HepG2 (cell line): ENCODE results near the gene ZMYND12. TPM values are rescaled to one million over a fixed set of nuclear protein-coding genes. Genes with fewer than 3 reads are reported as not detected.

Experiments used
- ATAC-seq: fragments of 200-7000 bp; cut with Tn5 transposase; 3 replicates; pipeline ENCODE4 v1.9.1; 2020; ENCODE audit warnings: mild to moderate bottlenecking, moderate library complexity
- BruUV-seq: library from RNA; stranded (reverse); fragments of 400-500 nt; replicated peaks from 2 replicates; lab custom pipeline; 2021; lab: Mats Ljungman, UMichigan
- CTCF ChIA-PET: fragments of 300-600 bp; formaldehyde crosslinking; extraction: SDS; loops from one replicate; lab custom pipeline; 2021; ENCODE audit warnings: low total read pairs, inconsistent platforms, low intra/inter-chr PET ratio; lab: Yijun Ruan, JAX
- POLR2A ChIA-PET: fragments of 350-600 bp; sonication (Branson Sonifier 250); formaldehyde crosslinking; loops from one replicate; lab custom pipeline; 2020; ENCODE audit warnings: antibody characterized with exemption, inconsistent platforms; lab: Yijun Ruan, JAX
- DNase-seq: peaks from one replicate; pipeline ENCODE4 v3.0.0-alpha.2; 2015; ENCODE audit warnings: low spot score
- FAIRE-seq: peaks from 3 replicates; lab custom pipeline; 2011; peaks lifted over from hg19 to GRCh38; lab: Jason Lieb, UNC
- H2AFZ ChIP-seq: one replicate; pipeline ENCODE4 v1.6.1; 2011; ENCODE audit warnings: low read length, inconsistent platforms
- H3K27ac ChIP-seq: fragments of 300-600 bp; 3 replicates; pipeline ENCODE4 v1.8.0; 2011; ENCODE audit warnings: mixed run types, mild to moderate bottlenecking, mixed read lengths, low read length, inconsistent platforms; ENCODE audit not compliant: insufficient read depth; ENCODE audit errors: extremely low read length
- H3K27me3 ChIP-seq, 2 experiments: fragments of 200-600 bp in 1 of 2; 2 replicates in 1 of 2; 3 replicates in 1 of 2; pipeline versions ENCODE4 v1.6.0 to v1.8.0; 2011; ENCODE audit warnings: low read length in 2 of 2, mild to moderate bottlenecking in 2 of 2, moderate library complexity in 2 of 2, inconsistent platforms in 1 of 2; ENCODE audit not compliant: insufficient read depth in 2 of 2, control insufficient read depth in 1 of 2
- H3K36me3 ChIP-seq, 2 experiments: fragments of 200-600 bp in 1 of 2; replicated peaks in 1 of 2; 2 replicates in 1 of 2; 3 replicates in 1 of 2; pipeline versions ENCODE4 v1.5.1 to v1.8.0; 2011; ENCODE audit warnings: low read length in 2 of 2, inconsistent platforms in 1 of 2; ENCODE audit not compliant: insufficient read depth in 2 of 2, control insufficient read depth in 1 of 2
- H3K4me1 ChIP-seq: 2 replicates; pipeline ENCODE4 v1.5.1; 2012; ENCODE audit warnings: low read length, inconsistent platforms; ENCODE audit not compliant: insufficient read depth
- H3K4me2 ChIP-seq: 2 replicates; pipeline ENCODE4 v1.6.0; 2011; ENCODE audit warnings: low read depth, low read length, inconsistent platforms
- H3K4me3 ChIP-seq, 3 experiments: fragments of 200-600 bp in 1 of 3; sonication (generic), shearing (Covaris generic) in 1 of 3; replicated peaks in 1 of 3; 2 replicates each; pipeline ENCODE4 v1.5.1; 2011 to 2016; ENCODE audit warnings: low read length in 3 of 3, inconsistent platforms in 2 of 3, low read depth in 2 of 3, mild to moderate bottlenecking in 2 of 3, control low read depth in 1 of 3, mixed read lengths in 1 of 3; ENCODE audit not compliant: insufficient read depth in 1 of 3
- H3K79me2 ChIP-seq: one replicate; pipeline ENCODE4 v1.6.1; 2011; ENCODE audit warnings: low read length, inconsistent platforms; ENCODE audit not compliant: insufficient read depth
- H3K9ac ChIP-seq: 2 replicates; pipeline ENCODE4 v1.6.0; 2011; ENCODE audit warnings: mild to moderate bottlenecking, low read depth, low read length, inconsistent platforms; ENCODE audit not compliant: insufficient read depth
- H3K9me3 ChIP-seq: 2 replicates; pipeline ENCODE4 v1.5.1; 2012; ENCODE audit warnings: mild to moderate bottlenecking, low read length
- H4K20me1 ChIP-seq: 2 replicates; pipeline ENCODE4 v1.6.0; 2011; ENCODE audit warnings: inconsistent platforms, mild to moderate bottlenecking, low read length, moderate library complexity; ENCODE audit not compliant: insufficient read depth
- CAMTA2 ChIP-seq: sonication (generic); formaldehyde crosslinking; IDR thresholded peaks from 2 replicates; pipeline ENCODE4 v1.4.0; 2020; ENCODE audit warnings: mild to moderate bottlenecking, missing genetic modification reagents, borderline replicate concordance
- IKZF4 ChIP-seq: sonication (generic); formaldehyde crosslinking; IDR thresholded peaks from 2 replicates; pipeline ENCODE4 v1.5.1; 2020; ENCODE audit warnings: borderline replicate concordance, mild to moderate bottlenecking, low read depth, missing genetic modification reagents; ENCODE audit errors: not compliant biosample characterization
- IRF9 ChIP-seq: sonication (generic); formaldehyde crosslinking; IDR thresholded peaks from 2 replicates; pipeline ENCODE4 v1.8.0; 2022; ENCODE audit warnings: missing genetic modification reagents, mild to moderate bottlenecking, borderline replicate concordance
- MTA1 ChIP-seq: sonication (generic); formaldehyde crosslinking; IDR thresholded peaks from 2 replicates; pipeline ENCODE4 v1.4.0; 2020; ENCODE audit warnings: missing genetic modification reagents, mild to moderate bottlenecking, borderline replicate concordance
- REPIN1 ChIP-seq: sonication (generic); formaldehyde crosslinking; IDR thresholded peaks from 2 replicates; pipeline ENCODE4 v1.8.0; 2022; ENCODE audit warnings: missing genetic modification reagents, low read depth, mild to moderate bottlenecking, borderline replicate concordance
- TFDP1 ChIP-seq: IDR thresholded peaks from 2 replicates; pipeline ENCODE4 v1.6.1; 2016; ENCODE audit warnings: missing compliant biosample characterization, missing genetic modification reagents, borderline replicate concordance
- ZNF597 ChIP-seq: sonication (generic); formaldehyde crosslinking; IDR thresholded peaks from 2 replicates; pipeline ENCODE4 v1.5.0; 2020; ENCODE audit warnings: missing genetic modification reagents
- WGBS: methylation state at CpG from one replicate; pipeline ENCODE4 v1.1.6; 2017; ENCODE audit warnings: low lambda C conversion rate; 5-methylcytosine and 5-hydroxymethylcytosine counted together
- in situ Hi-C: cut with HindIII; loops from 2 replicates; pipeline ENCODE4 v1.10.0; 2017; ENCODE audit warnings: low pct_unique_long_range_greater_than_20kb; ENCODE audit not compliant: extremely low pct_ligation_motif_present
- intact Hi-C: fragments of 100-400 bp; cut with micrococcal nuclease; formaldehyde crosslinking; loops from one replicate; pipeline ENCODE4 v1.10.0; 2022; ENCODE audit not compliant: unreplicated experiment
- polyA plus RNA-seq, 8 experiments: library from polyadenylated mRNA; depleted of rRNA in 3 of 8; stranded (reverse) in 7 of 8; unstranded in 1 of 8; fragments of >200 nt; fragmentation: Illumina TruSeq in 4 of 8; extraction: Trizol in 4 of 8; gene quantifications; 2 replicates each; pipeline versions ENCODE4 v1.2.1 to v1.2.3, GENCODE V29; 2011 to 2016; ENCODE audit warnings: low read depth in 4 of 8, missing spikeins in 1 of 8, mixed read lengths in 1 of 8; ENCODE audit not compliant: insufficient read depth in 1 of 8
- total RNA-seq, 5 experiments: library from RNA; depleted of rRNA; stranded (reverse); fragments of >200 nt; fragmentation: Illumina TruSeq; extraction: Trizol; gene quantifications; 2 replicates each; pipeline ENCODE4 v1.2.3, GENCODE V29; 2016; ENCODE audit warnings: low read depth in 1 of 5

The ZMYND12 gene
- total and polyA plus RNA-seq, 2 of the 13 experiments (the other 11 are each of a cell fraction or from before 2014, with no cell fraction given) = 0.13 to 0.71 TPM

GRCh38 chr1:42430286-42431135 lies 25.3 kb downstream of the ZMYND12 start:
- WGBS = 63% methylated on average over 3 of the region's 3 CpGs
- Histone ChIP-seq H3K4me2 (0 out of 2 replicates have a peak overlapping the region, but pooled peaks have one; percentile 9), H3K27me3 (no peaks in the 10 kb centered on the region), H3K4me3 (no peak overlapping the region), H3K27ac (no peak overlapping the region), H3K79me2 (no peaks in the 10 kb centered on the region), H3K4me1 (peaks cover 42% of the 10 kb centered on the region), H2AFZ (no peak overlapping the region), H3K9ac (no peak overlapping the region), H4K20me1 (no peaks in the 10 kb centered on the region), H3K36me3 (no peaks in the 10 kb centered on the region), H3K9me3 (no peaks in the 10 kb centered on the region)
- ChIA-PET POLR2A (interaction anchor here (1.1 kb wide), 1 partner anchor 27 kb away, joined by 5 read pairs; no protein-coding TSS in a partner anchor), CTCF (no interaction called here)
- in situ Hi-C loops (no loop called here), intact Hi-C loops (no loop called here)
- no peak for FAIRE-seq
- DNase-seq = no peak
- no TSS peak for BruUV-seq
- TF ChIP-seq REPIN1 (CRISPR knock-in tag) = no peak
- no peak for TF ChIP-seq TFDP1 (CRISPR knock-in tag)
- TF ChIP-seq IRF9 (CRISPR knock-in tag) = no peak
- TF ChIP-seq IKZF4 (CRISPR knock-in tag) = no peak
- no peak for TF ChIP-seq MTA1 (CRISPR knock-in tag)
- TF ChIP-seq ZNF597 (CRISPR knock-in tag) = no peak
- no peak for TF ChIP-seq CAMTA2
- ATAC-seq = no peak
